ENCODE measurements around the gene SF3B3.

The SF3B3 gene

GRCh38 chr16:70523743-70524398 is at the start of gene SF3B3:
TSS of gene SF3B3 (plus strand) at chr16:70523816. CDS start at chr16:70526657, 2,841 bp downstream.
- no peak for DNase-seq (ENCODE audit: low read depth, low spot score)

- DNase-seq (ENCODE audit: low read depth, low spot score): no peak
These were observed 49.1 kb upstream of the SF3B3 start for GRCh38 chr16:70474320-70475053.

- DNase-seq (ENCODE audit: low read depth, low spot score): no peak
These were observed 48.4 kb upstream of the SF3B3 start for GRCh38 chr16:70475054-70475871.

- DNase-seq (ENCODE audit: low read depth, low spot score): no peak
These were observed 47.2 kb upstream of the SF3B3 start for GRCh38 chr16:70476272-70477020.

DNA sequence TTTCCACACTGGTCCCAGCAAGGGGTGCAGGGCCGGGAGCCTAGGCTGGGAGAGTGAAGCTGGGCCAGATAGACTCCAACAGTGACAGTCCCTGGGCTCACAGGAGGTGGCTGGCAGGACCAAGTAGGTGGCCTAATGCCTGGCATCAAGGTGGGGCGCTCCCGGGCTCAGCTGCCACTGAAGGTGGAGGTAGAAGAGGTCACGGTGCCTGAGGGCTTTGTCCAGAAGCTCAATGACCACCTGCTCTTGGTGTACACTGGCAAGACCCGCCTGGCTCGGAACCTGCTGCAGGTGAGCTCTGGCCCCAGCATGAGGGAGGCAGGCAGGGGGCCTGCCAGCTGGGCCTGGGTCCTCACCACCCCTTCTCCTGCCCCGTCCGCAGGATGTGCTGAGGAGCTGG is 45.4 kb upstream of the SF3B3 start:
- no peak for DNase-seq (ENCODE audit: low read depth, low spot score)

- peak; percentile 69 for DNase-seq (ENCODE audit: low read depth, low spot score)
These were observed 44.7 kb upstream of the SF3B3 start for GRCh38 chr16:70478912-70479341.

DNA sequence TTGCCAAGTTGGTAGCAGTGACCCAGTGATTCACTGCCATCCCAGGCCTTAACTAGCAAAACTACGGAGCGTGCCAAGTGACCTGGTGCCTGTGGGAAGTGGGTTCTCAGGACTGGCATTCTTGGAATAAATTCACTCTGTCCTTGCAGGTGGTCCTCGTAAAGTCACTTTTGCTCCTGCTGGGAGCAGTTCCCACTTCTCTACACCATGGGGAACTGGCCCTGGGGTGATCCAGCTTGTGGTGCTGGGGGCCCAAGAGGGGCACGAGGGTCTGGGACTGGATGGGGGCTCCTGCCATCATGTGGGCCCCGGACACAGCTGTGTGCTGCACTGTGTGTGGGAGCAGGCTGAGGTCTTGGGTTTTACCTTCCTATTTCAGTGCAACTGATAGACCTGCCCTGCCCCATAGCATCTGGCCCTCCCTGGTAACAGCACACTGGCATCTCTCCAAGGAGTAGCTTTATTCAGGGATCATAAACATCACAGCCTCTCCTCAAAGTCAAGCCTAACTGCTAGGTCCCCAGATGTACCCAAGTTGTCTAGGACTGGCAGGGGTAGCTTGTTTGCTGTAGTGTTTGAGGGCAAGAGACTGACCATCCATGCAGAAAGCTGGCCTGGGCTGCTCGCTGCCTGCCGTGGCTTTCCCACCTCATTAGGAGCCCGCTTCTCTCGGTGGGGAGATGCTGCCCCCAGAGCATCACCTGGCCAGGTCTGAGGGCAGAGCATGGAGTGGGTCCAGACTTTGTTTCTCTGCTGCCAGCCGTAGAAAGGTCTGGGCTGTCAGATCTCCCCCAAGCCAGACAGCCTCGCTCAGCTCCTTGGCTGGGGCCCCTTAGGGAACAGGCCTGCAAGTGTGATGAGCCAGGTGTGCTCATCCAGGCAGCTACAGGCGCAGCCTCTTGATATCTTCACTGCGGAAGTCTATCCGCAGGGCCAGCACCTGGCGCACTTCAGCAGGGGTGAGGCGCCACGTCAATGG is 43.2 kb upstream of the SF3B3 start:
- no peak for DNase-seq (ENCODE audit: low read depth, low spot score)

DNA sequence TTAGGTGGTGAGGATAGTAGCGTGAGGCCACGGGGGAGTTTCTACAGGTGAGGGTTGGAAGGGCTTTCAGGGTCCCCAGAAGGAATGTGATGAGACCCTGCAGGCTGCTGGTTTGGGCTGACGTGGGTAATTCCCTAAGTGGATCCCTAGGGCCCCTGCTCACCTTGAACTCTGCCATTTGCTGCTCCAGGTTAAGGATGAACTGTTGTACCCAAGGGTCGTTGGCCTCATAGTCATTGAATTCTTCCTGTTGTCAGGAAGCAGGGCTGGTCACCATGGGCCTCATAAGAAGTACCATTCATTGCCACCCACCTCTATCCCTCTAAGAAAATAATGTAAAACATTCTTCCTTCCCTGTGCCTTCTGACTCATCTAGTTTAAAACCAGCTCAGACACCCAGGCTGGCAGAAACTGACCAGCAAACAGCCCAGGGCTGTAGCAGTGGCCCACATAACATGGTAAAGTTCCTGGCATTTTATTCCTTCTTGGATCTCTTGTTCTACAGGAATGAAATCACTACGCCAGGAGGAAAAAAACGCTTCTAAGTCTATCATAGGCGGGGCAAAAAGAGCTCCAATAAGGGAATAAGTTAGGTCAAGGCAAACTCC is 41.6 kb upstream of the SF3B3 start:
- no peak for DNase-seq (ENCODE audit: low read depth, low spot score)

- DNase-seq (ENCODE audit: low read depth, low spot score): no peak
These were observed 41.0 kb upstream of the SF3B3 start for GRCh38 chr16:70482624-70483023.

GRCh38 chr16:70483426-70483825 is 40.2 kb upstream of the SF3B3 start:
- no peak for DNase-seq (ENCODE audit: low read depth, low spot score)

- no peak for DNase-seq (ENCODE audit: low read depth, low spot score)
These were observed 38.7 kb upstream of the SF3B3 start for GRCh38 chr16:70484867-70485266.

DNA sequence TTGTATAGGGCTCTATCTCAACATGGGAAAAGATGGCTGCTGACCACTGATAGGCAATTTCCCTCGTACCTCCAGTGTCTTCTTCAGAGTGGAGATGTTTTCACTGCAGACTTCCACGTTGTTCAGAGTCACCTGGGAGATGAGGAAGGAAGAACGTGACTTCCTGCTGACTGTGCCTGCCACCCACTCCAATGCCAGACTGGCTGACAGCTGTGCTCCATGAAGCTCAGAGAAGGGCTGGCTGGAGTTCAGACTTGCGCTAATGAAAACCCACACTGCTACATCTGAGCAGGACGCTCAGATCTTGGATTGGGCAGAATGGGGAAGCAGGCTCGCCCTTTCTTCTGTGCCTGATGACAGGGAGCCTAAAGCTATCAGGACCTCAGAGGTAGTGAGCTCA is 33.4 kb upstream of the SF3B3 start:
- DNase-seq (ENCODE audit: low read depth, low spot score): no peak

DNA sequence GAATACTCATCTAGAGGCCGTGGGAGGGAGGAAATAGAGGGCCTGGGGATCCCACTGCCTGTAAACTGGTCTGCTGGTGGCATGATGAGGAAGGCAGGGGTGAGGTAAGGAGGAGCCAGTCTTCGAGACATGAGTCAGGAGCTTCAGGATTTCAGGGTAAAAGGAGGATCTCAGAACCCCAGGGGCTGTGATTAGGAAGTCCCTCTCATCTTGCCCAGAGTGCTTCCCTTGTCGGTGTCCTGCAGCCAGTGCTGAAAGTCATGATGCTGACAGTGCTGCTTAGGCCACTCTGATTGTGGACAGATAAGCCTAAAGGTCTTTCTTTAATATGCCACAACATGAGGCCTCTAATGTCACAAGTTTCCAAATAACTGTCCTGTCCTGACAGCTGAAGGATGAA is 29.8 kb upstream of the SF3B3 start:
- DNase-seq (ENCODE audit: low read depth, low spot score): no peak

GRCh38 chr16:70494202-70494770 is 29.3 kb upstream of the SF3B3 start:
- DNase-seq (ENCODE audit: low read depth, low spot score): no peak

GRCh38 chr16:70494777-70495176 is 28.8 kb upstream of the SF3B3 start:
- no peak for DNase-seq (ENCODE audit: low read depth, low spot score)

DNA sequence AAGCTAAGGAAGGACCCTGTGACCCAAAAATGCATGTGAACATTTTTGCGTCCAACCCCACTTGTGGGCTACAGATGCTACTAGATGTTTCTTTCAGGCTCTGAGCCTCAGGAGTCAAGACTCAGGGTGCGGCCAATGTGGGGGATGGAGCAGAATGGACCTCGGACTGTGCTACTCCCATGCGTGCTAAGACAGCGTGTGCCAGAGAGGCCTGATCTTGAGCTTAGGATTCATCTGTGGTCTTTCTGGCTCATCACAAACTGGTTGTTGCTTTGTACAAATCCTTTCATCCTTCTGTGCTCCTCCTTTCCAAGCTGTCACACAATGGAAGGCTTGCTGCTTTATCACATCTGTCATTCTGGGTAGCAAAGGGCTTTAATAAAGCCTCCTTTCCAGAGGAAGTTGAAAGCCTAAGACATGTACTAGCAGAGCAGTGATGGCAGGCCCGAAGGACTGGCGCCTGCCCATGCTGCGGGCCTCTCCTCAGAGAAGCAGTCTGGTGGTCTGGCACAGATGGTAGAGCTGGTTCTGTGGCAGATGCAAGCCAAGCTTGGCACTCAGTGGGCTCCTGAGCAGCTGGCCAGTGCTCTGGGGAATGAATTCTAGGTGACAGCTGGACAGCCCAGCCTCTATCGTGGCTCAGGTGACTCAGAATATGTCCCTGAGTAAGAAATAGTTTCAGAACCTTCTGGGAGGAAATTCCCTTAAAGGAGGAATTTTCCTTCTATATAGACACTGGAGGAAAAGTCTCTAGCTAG is 28.0 kb upstream of the SF3B3 start:
- no peak for DNase-seq (ENCODE audit: low read depth, low spot score)

DNA sequence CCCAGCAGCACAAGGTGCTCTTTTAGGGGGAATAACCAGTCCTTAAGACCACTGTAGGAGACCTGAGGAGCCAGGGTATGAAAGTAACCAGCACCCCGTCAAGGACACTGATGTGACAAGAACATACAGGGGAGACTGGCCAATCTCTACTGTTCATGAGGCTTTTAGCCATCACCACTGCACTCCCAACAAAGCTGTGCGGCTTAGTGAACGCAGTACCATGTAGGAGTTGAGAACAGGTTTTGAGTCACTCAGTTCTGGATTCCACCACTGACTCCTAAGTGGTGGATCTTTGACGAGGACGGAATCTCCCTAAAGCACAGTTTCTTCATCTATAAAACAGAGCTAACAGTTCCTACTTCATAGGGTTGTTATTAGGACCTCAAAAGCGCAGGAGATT is 27.1 kb upstream of the SF3B3 start:
- no peak for DNase-seq (ENCODE audit: low read depth, low spot score)

GRCh38 chr16:70508752-70509151 is 14.9 kb upstream of the SF3B3 start:
- no peak for DNase-seq (ENCODE audit: low read depth, low spot score)

- DNase-seq (ENCODE audit: low read depth, low spot score): no peak
These were observed 13.4 kb upstream of the SF3B3 start for GRCh38 chr16:70510216-70510615.

Measured in smooth muscle cell of the brain vasculature (primary cell).